MM.1S (cell line): ENCODE measurements around the gene LZTS2.

ENCODE experiments used
- CTCF ChIP-seq: fragments of 300-600 bp; sonication (generic); IDR thresholded peaks from 2 replicates; pipeline ENCODE4 v1.5.1; 2016; ENCODE audit warnings: antibody characterized with exemption, low read length, mixed read lengths
- EZH2 ChIP-seq: fragments of 300-600 bp; sonication (generic); optimal IDR thresholded peaks from 2 replicates; pipeline ENCODE3; 2017; ENCODE audit warnings: low read depth, mild to moderate bottlenecking, antibody characterized with exemption, low read length, mixed read lengths

GRCh38 chr10:101028446-101029337 is 29.1 kb downstream of the LZTS2 start:
- TF ChIP-seq CTCF (no peak), EZH2 (no peak)
